ENCODE results near the gene PKP2. TPM values are rescaled to one million over a fixed set of nuclear protein-coding genes. Genes with fewer than 3 reads are reported as not detected.

Gene PKP2
- total RNA-seq, 2 donors from 2014 or later = 0.54 to 8.8 TPM

GRCh38 chr12:32757157-32757556 lies 139.4 kb downstream of the PKP2 start:
- Histone ChIP-seq H3K27me3 (replicated peaks; ENCODE audit: insufficient read depth) (no peaks in the 10 kb centered on the region), H3K9me3 (no peaks in the 10 kb centered on the region), H3K27ac (no peak overlapping the region), H3K4me3 (no peak overlapping the region), H3K36me3 (no peaks in the 10 kb centered on the region), H3K4me1 (ENCODE audit: control insufficient read depth in 1 of 2, low read depth in 2 of 2) (peaks cover 0 to 10% of the 10 kb centered on the region in 2 donors)
- TF ChIP-seq CTCF (IDR thresholded peaks at IDR 0.05) = no peak
- ATAC-seq (ENCODE audit: insufficient number of reproducible peaks, low FRiP score, low read depth) (no peak), DNase-seq (ENCODE audit: low spot score) (no peak)

GRCh38 chr12:32756476-32757066 lies 140.0 kb downstream of the PKP2 start:
- Histone ChIP-seq H3K36me3 (peaks cover 3% of the 10 kb centered on the region), H3K27me3 (replicated peaks; ENCODE audit: insufficient read depth) (no peaks in the 10 kb centered on the region), H3K4me1 (ENCODE audit: control insufficient read depth in 1 of 2, low read depth in 2 of 2) (peaks cover 0 to 10% of the 10 kb centered on the region in 2 donors), H3K4me3 (peak overlapping the region; percentile 81), H3K27ac (peak overlapping the region; percentile 84 to 93), H3K9me3 (no peaks in the 10 kb centered on the region)
- TF ChIP-seq CTCF (IDR thresholded peaks at IDR 0.05) = no peak
- no peak for ATAC-seq (ENCODE audit: insufficient number of reproducible peaks, low FRiP score, low read depth)
- no peak for DNase-seq (ENCODE audit: low spot score)

- no peaks in the 10 kb centered on the region for H3K9me3 ChIP-seq
These were observed 140.7 kb downstream of the PKP2 start, which contains the start of gene YARS2 for GRCh38 chr12:32755654-32756475. Gene YARS2, minus strand, starts transcription at chr12:32755897. Its CDS starts 23 bp downstream, at chr12:32755874.

GRCh38 chr12:32755051-32755653 lies 141.4 kb downstream of the PKP2 start:
- Histone ChIP-seq H3K27ac (peak overlapping the region; percentile 84 to 93), H3K4me1 (ENCODE audit: control insufficient read depth in 1 of 2, low read depth in 2 of 2) (peaks cover 0 to 10% of the 10 kb centered on the region in 2 donors), H3K4me3 (peak overlapping the region; percentile 81), H3K27me3 (replicated peaks; ENCODE audit: insufficient read depth) (no peaks in the 10 kb centered on the region), H3K9me3 (no peaks in the 10 kb centered on the region), H3K36me3 (peaks cover 16% of the 10 kb centered on the region)
- ATAC-seq (ENCODE audit: insufficient number of reproducible peaks, low FRiP score, low read depth) (peak; percentile 27), DNase-seq (ENCODE audit: low spot score) (no peak)
- peak; percentile 51 for TF ChIP-seq CTCF (IDR thresholded peaks at IDR 0.05)

More at GRCh38 chr12:32755654-32756475, 140.7 kb downstream of the PKP2 start, which contains the start of gene YARS2:
- Histone ChIP-seq H3K27ac (peak within 1 kb of the TSS; percentile 84 to 93), H3K36me3 (peaks cover 10% of the 10 kb centered on the region), H3K4me3 (peak within 1 kb of the TSS; percentile 81), H3K27me3 (replicated peaks; ENCODE audit: insufficient read depth) (no peaks in the 10 kb centered on the region), H3K4me1 (ENCODE audit: control insufficient read depth in 1 of 2, low read depth in 2 of 2) (peaks cover 0 to 10% of the 10 kb centered on the region in 2 donors)
- TF ChIP-seq CTCF (IDR thresholded peaks at IDR 0.05) = peak; percentile 64
- DNase-seq (ENCODE audit: low spot score) (peak; percentile 88), ATAC-seq (ENCODE audit: insufficient number of reproducible peaks, low FRiP score, low read depth) (peak; percentile 94)

- no peak overlapping the region for H3K27ac ChIP-seq
- no peaks in the 10 kb centered on the region for H3K9me3 ChIP-seq
- ATAC-seq (ENCODE audit: insufficient number of reproducible peaks, low FRiP score, low read depth) (no peak), DNase-seq (ENCODE audit: low spot score) (no peak)
- H3K4me1 ChIP-seq (ENCODE audit: control insufficient read depth in 1 of 2, low read depth in 2 of 2) = peaks cover 0 to 10% of the 10 kb centered on the region in 2 donors
- no peaks in the 10 kb centered on the region for H3K27me3 ChIP-seq (replicated peaks; ENCODE audit: insufficient read depth)
- TF ChIP-seq CTCF (IDR thresholded peaks at IDR 0.05) = no peak
- no peak overlapping the region for H3K4me3 ChIP-seq
- peaks cover 26% of the 10 kb centered on the region for H3K36me3 ChIP-seq
These were observed 142.5 kb downstream of the PKP2 start for GRCh38 chr12:32754111-32754510.

All from thoracic aorta (tissue), 2 donors.